ENCODE results near the gene LYVE1.

- TF ChIP-seq CTCF (IDR thresholded peaks at IDR 0.05) (no peak), POLR2A (IDR thresholded peaks at IDR 0.05) (no peak), EP300 (IDR thresholded peaks at IDR 0.05) (no peak)
Observed at GRCh38 chr11:10518123-10518522, 50.3 kb downstream of the LYVE1 start.
